NK-92 (cell line): ENCODE measurements around the gene TEAD2.
"Not testable (repeated sequence)": the region's sequence is repeated elsewhere in the genome, so short reads cannot be mapped to it uniquely, and the experiment has no call there.

Experiments
- DNase-seq: peaks from one replicate; lab custom pipeline; 2025; ENCODE audit not compliant: unreplicated experiment; lab: John Stamatoyannopoulos, UW

The TEAD2 gene

GRCh38 chr19:49333811-49334288 lies 28.4 kb downstream of the TEAD2 start:
- DNase-seq, result no peak

- no peak for DNase-seq
These were observed 28.8 kb downstream of the TEAD2 start for GRCh38 chr19:49333418-49333805.

- DNase-seq, result not testable (repeated sequence)
These were observed 29.4 kb downstream of the TEAD2 start for GRCh38 chr19:49332691-49333417.

GRCh38 chr19:49331616-49332055 lies 30.6 kb downstream of the TEAD2 start:
- DNase-seq, result no peak

GRCh38 chr19:49331187-49331586 lies 31.0 kb downstream of the TEAD2 start:
- DNase-seq, result not testable (repeated sequence)

GRCh38 chr19:49328741-49329140 lies 33.5 kb downstream of the TEAD2 start:
- DNase-seq, result no peak

GRCh38 chr19:49327878-49328544 lies 34.2 kb downstream of the TEAD2 start:
- DNase-seq, result no peak

- DNase-seq, result no peak
These were observed 36.0 kb downstream of the TEAD2 start for GRCh38 chr19:49326165-49326704.

- not testable (repeated sequence) for DNase-seq
These were observed 36.5 kb downstream of the TEAD2 start for GRCh38 chr19:49325756-49326155.

- no peak for DNase-seq
These were observed 37.2 kb downstream of the TEAD2 start, which contains the start of gene SLC6A16 for GRCh38 chr19:49324801-49325576. SLC6A16 (minus strand) TSS chr19:49325191; CDS start chr19:49311347, 13,844 bp downstream.

- DNase-seq, result no peak
These were observed 43.9 kb downstream of the TEAD2 start for GRCh38 chr19:49318296-49318695.

GRCh38 chr19:49316284-49316683 lies 45.9 kb downstream of the TEAD2 start:
- DNase-seq, result no peak

- DNase-seq, result no peak
These were observed 47.1 kb downstream of the TEAD2 start for GRCh38 chr19:49315111-49315510.

GRCh38 chr19:49309087-49309486 lies 53.1 kb downstream of the TEAD2 start:
- DNase-seq, result no peak

- DNase-seq, result not testable (repeated sequence)
These were observed 55.5 kb downstream of the TEAD2 start for GRCh38 chr19:49306734-49307133.

GRCh38 chr19:49301866-49302252 lies 60.4 kb downstream of the TEAD2 start:
- DNase-seq, result no peak

- no peak for DNase-seq
These were observed 60.9 kb downstream of the TEAD2 start for GRCh38 chr19:49301165-49301865.

- DNase-seq, result not testable (repeated sequence)
These were observed 63.6 kb downstream of the TEAD2 start for GRCh38 chr19:49298653-49299052.

GRCh38 chr19:49297403-49297802 lies 64.8 kb downstream of the TEAD2 start:
- DNase-seq, result no peak

GRCh38 chr19:49295208-49295880 lies 66.9 kb downstream of the TEAD2 start:
- no peak for DNase-seq
